CD4-positive, alpha-beta T cell treated with Interleukin-15 for 4 hours (primary cell): Measurements from ENCODE around the gene PAQR6.

Experiments
- DNase-seq: peaks from one replicate; pipeline ENCODE4 v3.0.0-alpha.2; 2020; ENCODE audit warnings: low spot score

Gene PAQR6

DNA sequence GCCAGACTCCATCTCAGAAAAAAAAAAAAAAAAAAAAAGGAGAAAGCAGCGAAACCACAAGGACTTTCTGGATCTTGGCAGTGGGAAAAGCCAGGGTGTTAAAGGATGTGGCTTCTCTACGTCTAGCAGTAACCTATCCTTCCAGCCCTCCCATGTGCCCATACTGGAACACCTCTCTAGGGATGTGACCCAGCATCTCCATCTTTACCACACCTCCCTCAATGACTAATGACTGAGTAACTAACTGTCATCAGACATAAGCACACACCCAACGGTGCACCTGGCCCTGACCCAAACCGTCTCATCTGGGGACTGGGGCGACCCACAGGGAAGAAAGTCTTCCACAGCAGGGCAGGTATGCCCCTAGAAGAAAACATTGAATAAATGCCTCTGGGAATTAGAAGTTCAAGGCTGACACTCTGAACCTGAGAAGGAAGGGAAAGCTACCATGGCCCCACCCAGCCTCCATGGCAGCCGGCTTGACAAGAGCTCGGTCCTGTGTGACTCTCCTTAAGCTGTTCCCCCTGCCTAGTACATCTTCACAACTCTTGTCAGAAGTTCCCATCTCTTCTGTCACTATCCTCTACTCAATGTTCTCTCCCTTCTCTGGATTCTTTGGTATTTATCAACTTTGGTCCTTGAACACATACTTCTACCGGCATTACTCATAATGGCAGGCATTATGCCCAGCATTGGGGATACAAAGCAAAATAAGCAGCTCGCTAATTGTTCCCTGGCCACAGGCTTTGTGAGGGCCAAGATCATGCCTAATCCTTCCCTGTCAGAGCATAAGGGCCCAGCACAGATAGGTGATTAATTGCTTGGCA, 14.8 kb upstream of the PAQR6 start:
- no peak for DNase-seq

DNA sequence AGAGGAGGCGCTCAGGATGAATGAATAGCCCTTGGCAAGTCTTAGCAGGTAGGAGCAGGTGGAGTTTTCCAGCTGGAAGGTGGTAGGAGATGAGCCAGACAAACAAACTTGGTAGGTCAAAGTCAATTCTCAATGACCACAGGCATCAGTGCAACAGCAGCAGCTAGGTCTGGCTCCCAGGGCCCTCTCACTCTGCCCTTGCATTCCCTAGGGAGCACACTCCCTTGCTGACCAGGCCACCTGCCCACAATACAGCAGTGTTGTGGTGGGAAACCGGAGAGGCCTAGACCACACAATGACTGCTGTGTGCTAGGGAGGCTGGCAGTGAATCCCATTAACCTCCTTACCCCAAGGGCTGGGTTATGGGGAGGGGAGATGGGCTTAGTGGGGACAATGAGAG, 13.0 kb upstream of the PAQR6 start:
- no peak for DNase-seq

DNA sequence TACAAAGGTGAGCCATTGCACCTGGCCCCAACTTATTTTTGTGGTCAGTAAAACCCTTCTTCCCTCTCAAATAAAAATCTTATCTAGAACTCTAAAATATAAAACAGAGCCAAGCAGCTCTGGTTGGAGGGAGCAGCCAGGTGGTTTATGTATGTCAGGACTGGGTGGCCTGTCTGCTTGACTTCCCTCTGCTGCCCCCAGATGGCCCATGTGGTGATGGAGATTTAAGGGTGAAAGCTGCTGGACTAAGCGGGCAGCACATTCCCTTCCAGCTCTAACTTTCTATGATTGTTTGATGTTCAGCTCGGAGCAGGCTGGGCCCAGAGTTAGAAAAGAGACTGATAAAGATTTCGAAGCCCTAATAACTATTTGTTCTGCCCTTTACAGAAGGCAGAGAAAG, 11.9 kb upstream of the PAQR6 start:
- DNase-seq: no peak

DNA sequence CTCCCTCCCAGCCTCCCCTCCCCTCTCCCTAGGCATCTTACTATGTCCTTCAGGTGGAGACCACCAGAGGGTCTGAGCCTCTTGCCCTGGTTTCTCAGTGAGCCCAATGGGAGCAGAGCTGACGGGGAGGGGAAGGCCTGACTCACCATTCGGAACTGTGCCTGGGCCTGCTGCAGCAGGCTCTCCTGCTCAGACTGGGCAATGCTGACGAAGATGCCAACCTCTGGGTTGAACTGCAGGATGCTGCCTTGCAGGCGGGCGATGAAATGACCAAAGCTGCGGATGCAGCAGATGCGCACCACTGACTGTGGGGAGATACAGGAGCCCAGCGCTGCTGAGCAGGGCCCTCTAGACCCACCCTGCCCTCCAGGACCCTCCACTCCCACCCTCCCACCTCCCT, 11.0 kb upstream of the PAQR6 start:
- DNase-seq: no peak

DNA sequence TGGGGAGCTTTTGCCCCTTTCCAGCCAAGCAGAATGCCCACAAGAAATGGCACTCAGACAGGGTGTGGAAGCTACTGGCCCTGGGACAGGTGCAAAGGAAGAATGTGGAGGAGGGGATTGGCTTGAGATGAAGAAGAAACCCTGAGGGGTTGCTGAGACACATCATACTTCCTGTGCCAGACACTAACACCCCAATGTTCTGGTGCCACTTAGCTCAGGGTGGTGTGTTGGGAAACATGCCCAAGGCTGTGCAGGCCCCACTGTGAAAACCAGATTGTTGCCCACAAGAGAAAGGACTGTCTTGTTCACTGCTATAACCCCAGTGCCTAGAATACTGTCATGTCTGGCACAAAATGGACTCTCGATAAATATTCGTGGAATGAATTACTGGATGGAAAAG, 9.9 kb upstream of the PAQR6 start:
- no peak for DNase-seq

DNA sequence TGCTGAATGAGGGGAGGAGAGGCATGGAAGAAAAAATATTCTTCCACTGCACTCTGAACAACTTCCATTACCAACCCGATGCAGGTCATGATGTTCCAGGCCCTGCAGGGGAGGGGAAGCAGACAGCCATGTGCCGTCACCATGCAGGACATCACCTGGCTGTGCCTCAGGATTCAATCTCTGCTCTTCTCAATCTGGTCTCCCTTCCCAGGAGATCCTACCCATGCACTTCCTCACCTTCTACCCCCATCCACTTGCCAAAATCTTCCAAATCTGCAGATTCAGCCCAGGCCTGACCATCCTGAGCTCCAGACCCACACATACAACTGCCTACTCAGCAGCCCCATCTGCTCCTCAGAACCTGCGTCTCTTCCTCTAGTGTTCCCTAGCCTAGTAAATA, 5.8 kb upstream of the PAQR6 start:
- no peak for DNase-seq

DNA sequence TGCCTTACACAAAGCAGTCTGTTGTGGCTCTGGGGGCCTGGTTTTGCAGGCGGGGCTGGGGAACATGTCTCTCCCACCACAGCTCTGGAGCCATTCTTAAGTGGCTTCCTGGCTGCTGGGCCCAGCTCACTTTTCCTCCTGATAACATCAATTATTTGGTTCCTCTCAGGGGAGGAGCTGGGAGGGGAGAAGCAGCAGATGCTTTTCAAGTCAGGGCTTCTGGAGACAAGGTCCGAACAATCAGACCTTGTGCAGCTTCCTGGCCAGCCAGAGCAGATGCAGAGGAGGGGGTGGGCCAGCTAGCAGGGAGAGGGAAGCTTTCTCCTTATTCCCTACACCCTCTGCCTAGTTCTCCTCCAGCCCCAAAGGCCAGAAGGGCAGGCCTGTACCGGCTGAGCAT, 3.7 kb upstream of the PAQR6 start:
- no peak for DNase-seq

DNA sequence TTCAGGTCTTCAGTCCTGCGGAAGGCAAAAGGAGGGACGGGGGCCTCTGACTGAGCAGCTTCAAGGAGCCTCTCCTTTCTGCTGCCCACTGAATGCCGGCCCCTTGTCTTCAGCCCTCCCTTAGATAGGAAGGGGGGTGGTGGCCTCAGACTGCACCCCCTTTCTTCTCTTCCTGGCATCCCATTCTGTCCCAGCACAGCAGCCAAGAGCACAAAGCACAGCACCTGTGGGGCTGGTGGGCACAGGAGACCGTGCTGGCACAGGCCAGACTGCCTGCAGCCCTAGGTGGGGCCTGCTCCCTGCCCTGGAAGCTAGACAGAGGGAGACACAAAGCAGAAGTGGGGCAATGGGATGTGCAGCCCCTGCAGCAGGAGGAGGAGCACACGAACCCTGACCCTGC, 1.7 kb upstream of the PAQR6 start:
- DNase-seq: no peak

DNA sequence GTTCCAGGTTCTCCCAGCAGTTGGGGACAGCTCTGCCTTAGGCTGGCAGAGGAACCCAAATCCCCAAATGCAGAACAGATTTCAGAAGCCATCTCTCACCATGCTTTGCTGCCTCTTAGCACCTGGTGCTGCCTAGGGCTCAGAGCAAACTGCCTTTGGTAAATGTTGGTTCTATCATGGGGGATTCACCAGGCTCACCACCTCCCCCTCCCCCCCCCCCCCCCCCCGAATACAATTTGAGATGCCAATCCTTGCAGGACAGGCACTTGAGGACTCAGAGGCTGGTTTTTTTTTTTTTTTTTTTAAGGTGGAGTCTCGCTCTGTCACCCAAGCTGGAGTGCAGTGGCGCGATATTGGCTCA, 447 bp upstream of the PAQR6 start:
- no peak for DNase-seq

DNA sequence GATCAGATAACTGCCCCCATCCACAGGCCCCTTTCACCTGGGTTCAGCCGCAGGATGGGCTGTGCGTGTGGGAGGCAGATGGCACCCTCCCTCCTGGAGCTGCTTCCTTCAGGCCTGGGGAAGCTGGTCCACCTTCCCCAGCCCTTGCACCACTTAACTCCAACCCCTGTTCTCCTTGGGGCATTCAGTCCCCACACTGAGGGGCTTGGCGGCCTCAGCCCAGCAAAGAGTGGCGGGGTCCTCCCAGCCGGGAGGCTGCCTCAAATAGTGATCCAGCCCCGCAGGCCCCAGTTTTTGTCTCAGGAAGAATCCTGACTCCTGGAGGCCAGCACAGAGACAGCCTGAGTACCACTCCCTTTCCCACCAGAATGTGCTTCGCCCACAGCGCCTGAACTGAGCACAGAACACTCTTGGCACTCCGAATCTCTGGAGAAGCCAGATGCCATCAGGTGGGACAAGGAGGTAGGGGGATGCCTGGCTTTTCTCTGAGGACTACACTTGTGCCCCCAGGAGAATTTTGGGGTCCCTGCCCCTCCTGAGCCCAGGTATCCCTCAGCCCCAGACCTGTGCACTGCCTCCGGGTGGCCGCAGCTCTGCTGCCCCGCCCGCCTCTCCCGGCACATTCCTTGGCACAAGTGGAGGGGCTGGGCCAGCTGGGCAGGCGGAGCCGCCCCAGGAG, 936 bp downstream of the PAQR6 start:
- DNase-seq: no peak

DNA sequence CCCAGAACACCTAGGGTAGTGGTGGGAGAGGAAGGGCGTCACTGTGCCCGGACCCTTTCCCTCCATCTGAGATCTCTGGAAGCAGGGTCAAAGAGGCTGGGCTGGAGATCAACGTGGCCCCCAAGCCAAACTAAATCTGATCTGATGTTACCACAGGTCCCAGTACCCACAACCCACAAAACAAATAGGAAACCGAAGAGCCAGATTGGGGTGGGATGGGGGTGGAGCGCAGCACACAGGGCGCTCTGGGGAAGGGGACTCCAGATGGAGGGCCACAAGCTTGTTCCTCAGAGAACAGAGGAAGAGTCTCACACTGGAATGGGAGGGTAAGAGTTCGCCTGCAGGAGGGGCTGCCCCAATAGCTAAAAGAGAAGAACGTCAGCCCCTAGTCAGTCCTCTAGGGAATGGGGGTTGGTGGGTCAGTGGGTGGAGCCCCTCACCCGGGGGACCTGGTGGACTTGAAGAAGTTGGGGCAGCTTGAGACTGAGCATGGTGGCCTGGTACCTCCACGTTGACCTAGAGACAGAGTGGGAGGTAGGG, 1.5 kb downstream of the PAQR6 start:
- DNase-seq: no peak

DNA sequence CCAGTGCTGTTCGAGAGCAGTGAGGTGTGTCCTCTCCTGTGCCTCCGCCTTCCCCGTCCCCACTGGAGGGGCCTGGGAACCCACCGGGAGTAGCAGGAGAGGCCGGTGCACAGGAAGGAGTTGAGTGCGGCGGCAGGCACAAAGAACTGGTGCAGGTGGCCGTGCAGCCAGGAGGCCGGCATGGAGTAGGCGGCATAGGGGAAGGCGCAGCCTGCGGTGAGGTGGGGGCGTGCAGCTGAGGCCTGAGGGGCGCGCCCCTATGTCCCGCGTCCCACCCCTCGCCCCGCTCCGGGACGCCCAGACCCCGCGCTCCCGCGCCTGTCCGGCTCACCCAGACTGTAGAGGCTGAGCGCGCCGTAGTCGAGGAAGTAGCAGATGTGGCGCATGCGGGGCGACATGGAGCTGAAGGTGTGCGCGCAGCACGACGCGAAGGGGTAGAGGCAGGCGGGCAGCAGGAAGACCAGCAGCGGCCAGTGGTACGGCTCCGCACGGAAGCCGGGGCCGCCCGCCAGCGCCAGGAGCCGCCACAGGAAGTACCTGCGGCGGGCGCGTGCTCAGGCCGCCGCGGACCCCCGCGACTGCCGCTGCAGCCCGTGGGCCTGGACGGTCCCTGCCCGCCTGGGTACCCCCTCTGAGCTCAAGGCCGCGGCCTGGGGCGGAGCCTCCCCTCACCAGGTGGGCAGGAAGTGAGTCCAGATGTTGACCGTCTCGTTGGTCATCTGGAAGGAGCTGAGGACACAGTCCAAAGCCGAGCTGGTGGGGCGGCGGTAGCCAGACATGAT, 2.2 kb downstream of the PAQR6 start:
- DNase-seq: peak; percentile 34

DNA sequence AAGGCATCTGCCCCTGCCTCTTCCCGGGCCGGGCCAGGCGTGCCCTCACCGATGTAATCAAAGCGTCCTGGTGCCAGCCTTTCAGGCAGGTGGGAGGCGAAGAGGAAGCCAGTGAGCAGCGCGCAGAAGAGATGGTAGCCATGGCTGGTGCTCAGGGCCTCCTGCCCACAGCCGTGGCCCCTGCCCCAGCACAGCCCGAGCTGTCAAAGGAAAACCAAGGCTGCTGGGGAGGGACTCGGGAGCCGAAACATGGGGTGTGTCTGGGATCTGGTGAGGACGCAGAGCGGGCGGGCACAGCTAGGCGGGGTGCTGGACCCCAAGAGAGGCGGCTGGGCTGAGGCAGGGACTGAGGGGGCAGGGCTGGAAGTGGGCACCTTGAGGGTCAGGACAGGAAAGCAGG, 3.1 kb downstream of the PAQR6 start:
- DNase-seq: no peak

DNA sequence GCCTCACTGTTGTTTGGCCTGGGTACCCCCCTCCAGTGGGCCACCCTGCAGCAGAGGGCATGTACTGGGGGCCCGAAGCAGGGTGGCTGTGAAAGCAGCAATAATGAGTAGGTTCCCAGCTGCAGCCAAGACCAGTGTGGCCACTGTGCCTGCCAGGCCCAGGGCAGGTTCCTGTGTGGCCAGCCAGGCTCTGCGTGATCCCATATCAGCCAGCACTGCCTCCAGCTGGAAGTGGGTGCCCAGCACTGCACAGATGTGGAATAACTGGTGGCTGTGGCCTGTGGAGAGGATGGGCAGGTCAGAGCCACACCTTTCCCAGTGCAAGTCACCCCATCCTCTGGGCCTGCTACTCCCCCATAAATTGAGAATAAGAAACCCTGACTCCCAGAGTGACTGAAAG, 3.7 kb downstream of the PAQR6 start:
- no peak for DNase-seq

DNA sequence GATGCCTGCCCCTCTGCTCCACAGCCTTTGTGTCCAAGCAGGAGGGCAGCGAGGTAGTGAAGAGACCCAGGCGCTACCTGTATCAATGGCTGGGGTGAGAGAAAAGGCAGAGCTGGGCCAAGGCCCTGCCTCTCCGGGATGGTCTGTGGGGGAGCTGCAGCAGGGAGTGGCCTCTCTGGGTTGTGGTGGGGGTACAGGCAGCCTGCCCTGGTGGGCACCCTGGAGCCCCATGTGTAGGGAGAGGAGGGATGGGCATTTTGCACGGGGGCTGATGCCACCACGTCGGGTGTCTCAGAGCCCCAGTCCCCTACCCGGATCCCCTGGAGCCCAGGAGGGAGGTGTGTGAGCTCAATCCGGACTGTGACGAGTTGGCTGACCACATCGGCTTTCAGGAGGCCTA, 5.1 kb downstream of the PAQR6 start:
- no peak for DNase-seq

DNA sequence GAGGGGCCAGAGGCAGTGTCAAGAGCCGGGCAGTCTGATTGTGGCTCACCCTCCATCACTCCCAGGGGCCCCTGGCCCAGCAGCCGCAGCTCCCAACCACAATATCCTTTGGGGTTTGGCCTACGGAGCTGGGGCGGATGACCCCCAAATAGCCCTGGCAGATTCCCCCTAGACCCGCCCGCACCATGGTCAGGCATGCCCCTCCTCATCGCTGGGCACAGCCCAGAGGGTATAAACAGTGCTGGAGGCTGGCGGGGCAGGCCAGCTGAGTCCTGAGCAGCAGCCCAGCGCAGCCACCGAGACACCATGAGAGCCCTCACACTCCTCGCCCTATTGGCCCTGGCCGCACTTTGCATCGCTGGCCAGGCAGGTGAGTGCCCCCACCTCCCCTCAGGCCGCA, 5.9 kb downstream of the PAQR6 start, which contains the start of gene BGLAP:
TSS of gene BGLAP (plus strand) at position 259 of the 400 bp plus-strand sequence. CDS start at position 307, 48 bp downstream.
- no peak for DNase-seq

DNA sequence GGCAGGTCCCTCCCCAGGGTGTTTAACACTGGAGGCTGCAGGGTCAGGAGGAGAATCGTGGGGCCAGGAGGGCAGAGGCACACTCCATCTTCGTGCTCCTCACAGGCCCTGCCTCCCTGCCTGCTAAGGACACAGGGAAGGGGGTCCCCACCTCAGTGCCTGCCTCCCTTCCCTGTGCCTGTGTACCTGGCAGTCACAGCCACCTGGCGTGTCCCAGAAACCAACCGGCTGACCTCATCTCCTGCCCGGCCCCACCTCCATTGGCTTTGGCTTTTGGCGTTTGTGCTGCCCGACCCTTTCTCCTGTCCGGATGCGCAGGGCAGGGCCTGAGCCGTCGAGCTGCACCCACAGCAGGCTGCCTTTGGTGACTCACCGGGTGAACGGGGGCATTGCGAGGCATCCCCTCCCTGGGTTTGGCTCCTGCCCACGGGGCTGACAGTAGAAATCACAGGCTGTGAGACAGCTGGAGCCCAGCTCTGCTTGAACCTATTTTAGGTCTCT, 6.5 kb downstream of the PAQR6 start:
- DNase-seq: no peak

DNA sequence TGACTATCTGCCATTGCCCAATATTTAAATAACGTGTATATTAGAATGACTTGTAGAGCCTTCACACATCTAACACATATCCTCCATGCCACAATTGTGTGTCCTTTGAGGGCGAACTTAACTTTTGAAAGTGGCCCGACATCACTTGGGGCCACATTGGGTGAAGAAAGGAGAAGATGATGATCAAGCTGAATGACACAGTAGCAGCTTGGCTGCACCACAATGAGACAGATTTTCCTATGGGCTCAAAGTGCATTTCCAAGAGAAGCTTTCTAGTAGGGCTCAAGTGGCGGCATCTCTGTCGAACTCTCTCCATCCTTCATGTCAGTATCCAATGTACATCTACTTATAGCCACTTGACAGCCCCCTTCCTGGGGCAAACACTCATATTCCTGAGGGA, 9.6 kb downstream of the PAQR6 start:
- DNase-seq: no peak

DNA sequence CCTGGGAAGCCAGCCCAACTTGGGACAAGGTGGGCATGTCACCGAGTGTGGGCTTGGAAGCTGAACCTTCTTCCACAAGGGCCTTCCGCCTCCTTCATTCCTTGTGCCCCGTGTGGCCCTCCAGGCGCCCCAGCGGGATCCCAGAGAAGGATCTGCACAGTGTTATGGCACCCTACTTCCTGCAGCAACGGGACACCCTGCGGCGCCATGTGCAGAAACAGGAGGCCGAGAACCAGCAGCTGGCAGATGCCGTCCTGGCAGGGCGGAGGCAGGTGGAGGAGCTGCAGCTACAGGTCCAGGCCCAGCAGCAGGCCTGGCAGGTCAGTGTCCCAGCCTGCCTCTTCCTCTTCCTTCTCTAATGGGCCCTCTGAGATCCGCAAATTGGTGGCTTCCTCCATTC, 11.7 kb downstream of the PAQR6 start:
- DNase-seq: no peak

DNA sequence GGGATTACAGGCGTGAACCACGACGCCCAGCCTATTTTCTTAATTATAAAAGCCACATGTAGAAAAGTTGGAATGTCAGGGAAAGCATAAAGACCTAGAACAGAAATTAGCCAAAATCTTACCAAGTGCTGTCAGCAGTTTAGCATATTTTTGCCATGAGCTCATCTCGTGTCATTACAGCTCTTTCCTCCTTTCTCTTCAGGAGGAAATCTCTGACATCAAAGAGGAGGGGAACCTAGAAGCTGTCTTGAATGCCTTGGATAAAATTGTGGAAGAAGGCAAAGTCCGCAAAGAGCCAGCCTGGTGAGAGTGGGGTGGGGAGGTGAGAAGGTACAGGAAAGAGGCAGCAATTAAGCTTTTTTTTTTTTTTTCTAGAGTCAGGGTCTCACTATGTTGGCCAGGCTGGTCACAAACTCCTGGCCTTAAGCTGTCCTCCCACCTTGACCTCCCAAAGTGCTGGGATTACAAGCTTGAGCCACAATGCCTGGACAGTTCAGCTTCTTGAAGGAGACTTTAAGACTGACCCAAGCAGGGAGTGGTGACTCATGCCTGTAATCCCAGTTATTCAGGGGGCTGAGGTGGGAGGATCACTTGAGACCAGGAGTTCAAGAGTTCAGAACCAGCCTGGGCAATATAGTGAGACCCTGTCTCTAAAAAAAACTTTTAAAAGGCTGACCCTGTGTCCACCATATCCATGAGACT, 14.3 kb downstream of the PAQR6 start:
- no peak for DNase-seq

DNA sequence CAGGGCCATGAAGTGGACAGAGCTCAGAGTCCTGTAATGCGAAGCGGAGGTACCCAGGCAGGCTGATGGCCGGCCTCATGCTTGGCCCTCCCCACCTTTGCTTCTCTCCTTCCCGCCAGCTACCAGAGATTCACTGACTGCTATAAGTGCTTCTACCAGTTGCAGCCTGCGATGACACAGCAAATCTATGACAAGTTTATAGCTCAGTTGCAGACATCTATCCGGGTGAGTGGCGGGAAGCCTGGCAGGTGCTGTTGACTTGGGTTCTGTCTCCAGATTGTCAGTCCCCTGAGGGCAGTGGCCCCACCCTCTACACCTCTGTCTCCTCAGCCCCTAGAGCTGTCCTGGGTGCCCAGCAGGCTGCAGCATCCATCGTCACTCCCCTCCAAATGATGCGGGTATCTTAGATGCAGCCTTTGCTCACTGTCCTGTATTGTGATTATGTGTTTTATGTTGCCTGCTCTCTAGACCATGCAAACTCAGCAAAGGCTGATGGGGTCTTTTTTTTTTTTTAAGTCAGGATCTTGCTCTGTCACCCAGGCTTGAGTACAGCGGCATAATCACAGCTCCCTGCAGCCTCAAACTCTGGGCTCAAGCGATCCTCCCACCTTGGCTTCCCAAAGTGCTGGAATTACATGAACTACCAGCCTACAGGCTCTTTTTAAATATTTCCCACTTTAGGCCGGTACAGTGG, 15.5 kb downstream of the PAQR6 start:
- no peak for DNase-seq
